Measurements from ENCODE around the gene ZNF423.

ZNF423 gene

GRCh38 chr16:49495596-49496355 is 360.1 kb downstream of the ZNF423 start:
- no peak overlapping the region for H3K4me3 ChIP-seq (ENCODE audit: low read length)
- TF ChIP-seq CTCF (IDR thresholded peaks at IDR 0.05; ENCODE audit: insufficient read depth, low read depth, low read length, missing control alignments): no peak
- no peak for DNase-seq (ENCODE audit: low read depth)

- no peak for DNase-seq (ENCODE audit: low read depth)
- H3K4me3 ChIP-seq (ENCODE audit: low read length): no peak overlapping the region
- TF ChIP-seq CTCF (IDR thresholded peaks at IDR 0.05; ENCODE audit: insufficient read depth, low read depth, low read length, missing control alignments): no peak
These were observed 360.9 kb downstream of the ZNF423 start for GRCh38 chr16:49494891-49495566.

- TF ChIP-seq CTCF (IDR thresholded peaks at IDR 0.05; ENCODE audit: insufficient read depth, low read depth, low read length, missing control alignments): no peak
- no peak overlapping the region for H3K4me3 ChIP-seq (ENCODE audit: low read length)
- DNase-seq (ENCODE audit: low read depth): no peak
These were observed 361.4 kb downstream of the ZNF423 start for GRCh38 chr16:49494474-49494873.

- no peak for DNase-seq (ENCODE audit: low read depth)
- no peak overlapping the region for H3K4me3 ChIP-seq (ENCODE audit: low read length)
- TF ChIP-seq CTCF (IDR thresholded peaks at IDR 0.05; ENCODE audit: insufficient read depth, low read depth, low read length, missing control alignments): no peak
These were observed 362.1 kb downstream of the ZNF423 start for GRCh38 chr16:49493836-49494235.

- no peak for DNase-seq (ENCODE audit: low read depth)
- no peak overlapping the region for H3K4me3 ChIP-seq (ENCODE audit: low read length)
- TF ChIP-seq CTCF (IDR thresholded peaks at IDR 0.05; ENCODE audit: insufficient read depth, low read depth, low read length, missing control alignments): no peak
These were observed 362.9 kb downstream of the ZNF423 start for GRCh38 chr16:49492896-49493626.

GRCh38 chr16:49491771-49492761 is 363.8 kb downstream of the ZNF423 start:
- DNase-seq (ENCODE audit: low read depth): no peak
- peak; percentile 13 for TF ChIP-seq CTCF (IDR thresholded peaks at IDR 0.05; ENCODE audit: insufficient read depth, low read depth, low read length, missing control alignments)

More at GRCh38 chr16:49491771-49492761, 363.8 kb downstream of the ZNF423 start:
- H3K4me3 ChIP-seq (ENCODE audit: low read length): no peak overlapping the region
